Activated CD4-positive, alpha-beta T cell treated with anti-CD3 and anti-CD28 coated beads, Interleukin-2, amount 10 ng/mL, durations not matched to agents 7 days and 5 days (primary cell): ENCODE results near the gene CALD1. TPM values are rescaled to one million over a fixed set of nuclear protein-coding genes. Genes with fewer than 3 reads are reported as not detected.

ENCODE experiments used
- CTCF ChIA-PET: fragments of 350-600 bp; sonication (Branson Sonifier 250); formaldehyde crosslinking; loops from one replicate; lab custom pipeline; 2021; ENCODE audit warnings: antibody characterized with exemption; lab: Charles Lee
- POLR2A ChIA-PET: fragments of 350-600 bp; sonication (Branson Sonifier 250); formaldehyde crosslinking; loops from one replicate; lab custom pipeline; 2021; ENCODE audit warnings: antibody characterized with exemption; lab: Charles Lee
- DNase-seq: peaks from one replicate; pipeline ENCODE4 v3.0.0-alpha.2; 2020
- H3K27ac Mint-ChIP-seq: one replicate; pipeline ENCODE4 v1.8.0; 2021; ENCODE audit warnings: mild to moderate bottlenecking, moderate library complexity, mixed read lengths
- H3K27me3 Mint-ChIP-seq: one replicate; pipeline ENCODE4 v1.8.0; 2021; ENCODE audit warnings: mixed read lengths
- H3K36me3 Mint-ChIP-seq: one replicate; pipeline ENCODE4 v1.8.0; 2021; ENCODE audit warnings: low read depth, mixed read lengths
- H3K4me1 Mint-ChIP-seq: one replicate; pipeline ENCODE4 v1.8.0; 2021; ENCODE audit warnings: mixed read lengths
- H3K4me3 Mint-ChIP-seq: one replicate; pipeline ENCODE4 v1.8.0; 2021; ENCODE audit warnings: mild to moderate bottlenecking, moderate library complexity, mixed read lengths
- H3K9me3 Mint-ChIP-seq: one replicate; pipeline ENCODE4 v1.8.0; 2021; ENCODE audit warnings: mixed read lengths
- total RNA-seq, 2 experiments: library from RNA; stranded (reverse); gene quantifications; one replicate each; pipeline ENCODE4 v1.2.3, GENCODE V29; 2021

CALD1 gene
- total RNA-seq, 2 experiments from 2014 or later = 0.10 to 0.17 TPM

DNA sequence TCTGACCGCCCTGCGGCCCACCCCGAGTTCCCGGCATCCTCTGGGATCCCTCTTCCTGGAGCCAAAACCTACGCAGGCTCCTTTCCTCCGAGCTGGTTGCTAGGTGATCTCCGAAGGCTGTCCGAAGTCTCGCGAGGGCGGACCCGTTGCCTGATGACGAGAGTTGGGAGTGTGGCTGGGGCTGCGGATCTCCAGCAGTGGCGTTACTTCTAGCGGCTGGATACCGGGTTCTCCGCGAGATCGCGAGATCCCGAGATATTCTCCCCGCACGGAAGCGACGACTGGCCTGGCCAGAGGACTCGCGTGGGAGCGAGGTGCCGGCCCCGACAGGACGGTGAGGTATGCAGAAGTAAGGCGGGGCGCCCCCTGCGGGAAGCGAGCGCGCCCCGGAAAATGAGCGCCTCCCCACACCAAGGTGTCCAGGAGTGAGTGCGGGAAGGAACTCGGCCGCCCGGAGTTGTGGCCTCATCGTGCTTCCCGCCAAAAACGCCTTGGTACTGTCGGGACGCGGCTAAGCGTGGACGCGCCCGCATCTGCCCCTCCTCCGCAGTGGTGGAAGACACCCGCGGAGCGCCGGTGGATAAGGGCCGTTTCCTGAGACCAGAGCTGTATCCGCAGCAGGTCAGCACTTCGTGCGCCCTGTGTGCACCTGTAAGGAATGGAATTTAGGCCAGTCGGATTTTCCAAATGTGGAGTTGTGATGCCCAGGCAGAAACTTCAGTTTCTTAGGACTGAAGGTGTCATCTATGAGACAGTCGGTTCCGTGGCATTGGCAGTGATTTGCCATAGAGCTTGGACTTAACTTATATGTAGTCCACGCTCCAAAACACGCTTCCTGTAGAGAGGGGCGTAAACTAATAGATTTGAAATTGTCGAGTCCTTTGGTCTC lies 207.2 kb downstream of the CALD1 start, which contains the start of gene AGBL3:
Gene AGBL3 (plus strand): TSS at position 146 of the 889 bp plus-strand sequence. CDS start 1,426 bp downstream, outside the sequence.
- Mint-ChIP-seq H3K27me3 (no peaks in the 10 kb centered on the region), H3K9me3 (no peaks in the 10 kb centered on the region), H3K4me3 (peak within 1 kb of the TSS; percentile 91), H3K27ac (peak within 1 kb of the TSS; percentile 93), H3K36me3 (peaks cover 17% of the 10 kb centered on the region), H3K4me1 (peaks cover 36% of the 10 kb centered on the region)
- DNase-seq = peak; percentile 95
- ChIA-PET CTCF (interaction anchor here (0.5 to 2.6 kb wide), 19 partner anchors 9 to 1241 kb away, joined by 3 to 12 read pairs (median 3); no protein-coding TSS in a partner anchor), POLR2A (interaction anchor here (0.6 kb wide), 3 partner anchors 52 to 551 kb away, joined by 3 read pairs; partner anchors contain the start of gene BPGM)

DNA sequence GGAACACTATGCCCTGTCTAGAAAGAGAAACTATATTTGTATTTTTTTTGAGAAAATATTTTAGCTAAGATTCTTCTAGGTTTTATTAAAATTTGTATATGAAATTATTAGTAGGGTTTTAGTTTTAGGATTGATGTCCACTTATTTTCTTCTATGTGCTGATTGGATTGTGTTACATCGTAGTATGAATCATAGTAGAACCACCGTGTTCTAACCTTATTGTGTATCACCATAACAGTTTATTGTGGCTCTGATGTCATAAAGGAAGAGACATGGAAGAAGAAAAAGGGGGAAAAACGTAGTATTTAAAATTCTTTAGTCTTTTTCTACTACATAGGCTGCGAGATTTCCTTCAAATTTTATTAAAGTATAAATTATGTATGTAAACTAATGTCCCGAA lies 208.7 kb downstream of the CALD1 start:
- no peak overlapping the region for H3K27ac Mint-ChIP-seq
- no peak for DNase-seq
- CTCF ChIA-PET = interaction anchor here (0.6 to 1.4 kb wide), 6 partner anchors 13 to 302 kb away, joined by 3 to 4 read pairs (median 3); no protein-coding TSS in a partner anchor
- H3K4me3 Mint-ChIP-seq = no peak overlapping the region
- POLR2A ChIA-PET = no interaction called here
- no peaks in the 10 kb centered on the region for H3K27me3 Mint-ChIP-seq
- peaks cover 26% of the 10 kb centered on the region for H3K36me3 Mint-ChIP-seq
- H3K9me3 Mint-ChIP-seq = no peaks in the 10 kb centered on the region
- peaks cover 49% of the 10 kb centered on the region for H3K4me1 Mint-ChIP-seq

DNA sequence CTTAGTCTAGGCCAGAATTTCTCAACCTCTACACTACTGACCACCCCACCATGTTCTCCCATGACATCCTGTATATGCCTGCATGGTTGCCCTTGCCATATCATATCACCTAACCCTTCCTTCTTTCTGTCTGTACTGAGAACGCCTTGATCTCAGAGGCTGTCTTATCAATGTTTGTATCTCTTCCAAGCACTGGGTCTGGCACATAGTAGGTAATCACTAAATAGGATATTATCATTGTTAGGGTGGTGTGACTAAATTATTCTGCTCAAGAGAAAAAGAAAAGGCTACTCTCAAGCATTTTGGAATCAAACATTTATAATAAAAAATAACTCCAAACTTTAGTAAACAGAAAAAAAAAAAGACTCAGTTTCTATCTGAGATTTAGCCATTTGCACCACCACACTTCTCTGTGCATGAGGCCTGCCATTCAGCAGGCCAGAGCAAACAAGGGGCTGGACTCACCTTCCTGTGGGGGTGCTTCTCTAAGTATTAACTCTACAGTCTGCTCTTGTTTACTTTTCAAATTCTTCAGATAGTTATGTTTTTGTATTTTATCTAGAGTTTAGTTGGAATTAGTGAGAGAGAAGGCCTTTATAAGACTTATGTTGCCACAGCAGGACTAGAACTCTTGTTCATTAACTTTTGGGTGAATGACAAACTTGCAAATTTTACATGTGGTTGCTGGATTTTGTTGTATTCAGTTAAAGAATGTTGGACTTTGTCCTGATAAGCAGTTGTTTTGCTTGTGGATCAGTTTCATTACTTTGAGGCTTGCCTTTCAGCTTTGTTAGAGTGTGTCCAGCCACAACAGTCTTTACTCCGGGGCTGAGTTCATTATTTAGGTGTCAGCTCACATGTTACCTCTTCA lies 212.3 kb downstream of the CALD1 start:
- H3K36me3 Mint-ChIP-seq = peaks cover 47% of the 10 kb centered on the region
- H3K4me1 Mint-ChIP-seq = peaks cover 56% of the 10 kb centered on the region
- ChIA-PET POLR2A (no interaction called here), CTCF (interaction anchor here (1.3 kb wide), 1 partner anchor 179 kb away, joined by 5 read pairs; the partner anchor contains the start of gene CYREN)
- H3K9me3 Mint-ChIP-seq = no peaks in the 10 kb centered on the region
- no peaks in the 10 kb centered on the region for H3K27me3 Mint-ChIP-seq
- H3K27ac Mint-ChIP-seq = no peak overlapping the region
- no peak for DNase-seq
- no peak overlapping the region for H3K4me3 Mint-ChIP-seq

DNA sequence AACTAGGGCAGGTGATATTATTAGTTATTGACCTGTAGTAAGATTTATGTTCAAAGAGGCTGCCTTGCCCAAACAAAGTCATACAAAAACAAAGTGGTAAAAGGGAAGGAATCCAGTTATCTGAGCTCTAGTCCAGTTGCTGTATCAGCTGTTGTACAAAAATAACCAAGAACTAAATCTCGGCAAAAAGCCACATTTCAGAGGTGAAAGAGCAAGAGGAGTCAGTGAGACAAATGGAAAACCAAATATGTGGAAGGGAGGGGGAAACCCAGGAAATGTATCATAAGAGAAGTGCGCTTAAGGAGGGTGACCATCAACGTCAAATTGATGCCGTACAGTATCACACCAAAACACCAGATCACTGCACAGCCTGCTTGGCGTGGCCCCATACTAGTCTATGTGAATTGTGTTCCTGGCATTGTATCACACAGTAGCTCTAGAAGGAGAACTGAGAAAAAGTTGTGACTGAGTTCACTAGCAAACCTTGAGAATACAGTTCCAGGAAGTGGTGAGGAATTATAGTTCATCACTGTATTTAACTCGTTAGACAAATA lies 213.3 kb downstream of the CALD1 start:
- Mint-ChIP-seq H3K4me1 (peaks cover 49% of the 10 kb centered on the region), H3K9me3 (no peaks in the 10 kb centered on the region), H3K27ac (no peak overlapping the region), H3K4me3 (no peak overlapping the region), H3K27me3 (no peaks in the 10 kb centered on the region), H3K36me3 (peaks cover 47% of the 10 kb centered on the region)
- POLR2A ChIA-PET = no interaction called here
- CTCF ChIA-PET = interaction anchor here (1.3 kb wide), 1 partner anchor 178 kb away, joined by 5 read pairs; the partner anchor contains the start of gene CYREN
- DNase-seq = no peak

DNA sequence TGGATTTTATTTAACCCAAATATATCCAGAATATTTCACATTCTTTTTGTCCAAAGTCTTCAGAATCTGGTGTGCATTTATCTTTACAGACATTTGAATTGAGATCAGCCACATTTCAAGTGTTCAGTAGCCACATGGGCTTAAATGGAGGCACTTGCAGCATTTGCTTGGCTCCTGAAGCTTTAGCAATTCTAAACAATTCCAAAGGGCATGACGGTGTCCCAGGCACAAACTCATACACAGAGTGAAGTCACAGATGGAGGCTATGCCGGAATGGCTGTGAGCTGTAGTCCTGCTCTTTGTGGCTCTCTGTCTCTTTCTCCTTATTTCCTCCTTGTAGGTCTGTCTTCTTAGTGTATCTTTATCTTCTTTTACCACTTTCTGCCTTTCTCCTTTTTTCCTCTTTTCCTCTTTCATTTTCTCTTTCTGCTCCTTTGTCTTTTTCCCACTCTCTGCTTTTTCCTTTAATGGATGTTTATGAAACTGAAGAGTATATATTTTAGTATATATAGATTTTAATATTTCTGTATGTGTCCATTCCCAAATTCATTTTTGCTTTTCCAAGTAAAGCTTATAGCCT lies 214.5 kb downstream of the CALD1 start:
- Mint-ChIP-seq H3K4me3 (no peak overlapping the region), H3K27me3 (no peaks in the 10 kb centered on the region), H3K36me3 (peaks cover 46% of the 10 kb centered on the region), H3K4me1 (peaks cover 46% of the 10 kb centered on the region), H3K9me3 (no peaks in the 10 kb centered on the region), H3K27ac (no peak overlapping the region)
- DNase-seq = no peak
- ChIA-PET POLR2A (no interaction called here), CTCF (interaction anchor here (0.6 kb wide), 1 partner anchor 175 kb away, joined by 3 read pairs; no protein-coding TSS in a partner anchor)

DNA sequence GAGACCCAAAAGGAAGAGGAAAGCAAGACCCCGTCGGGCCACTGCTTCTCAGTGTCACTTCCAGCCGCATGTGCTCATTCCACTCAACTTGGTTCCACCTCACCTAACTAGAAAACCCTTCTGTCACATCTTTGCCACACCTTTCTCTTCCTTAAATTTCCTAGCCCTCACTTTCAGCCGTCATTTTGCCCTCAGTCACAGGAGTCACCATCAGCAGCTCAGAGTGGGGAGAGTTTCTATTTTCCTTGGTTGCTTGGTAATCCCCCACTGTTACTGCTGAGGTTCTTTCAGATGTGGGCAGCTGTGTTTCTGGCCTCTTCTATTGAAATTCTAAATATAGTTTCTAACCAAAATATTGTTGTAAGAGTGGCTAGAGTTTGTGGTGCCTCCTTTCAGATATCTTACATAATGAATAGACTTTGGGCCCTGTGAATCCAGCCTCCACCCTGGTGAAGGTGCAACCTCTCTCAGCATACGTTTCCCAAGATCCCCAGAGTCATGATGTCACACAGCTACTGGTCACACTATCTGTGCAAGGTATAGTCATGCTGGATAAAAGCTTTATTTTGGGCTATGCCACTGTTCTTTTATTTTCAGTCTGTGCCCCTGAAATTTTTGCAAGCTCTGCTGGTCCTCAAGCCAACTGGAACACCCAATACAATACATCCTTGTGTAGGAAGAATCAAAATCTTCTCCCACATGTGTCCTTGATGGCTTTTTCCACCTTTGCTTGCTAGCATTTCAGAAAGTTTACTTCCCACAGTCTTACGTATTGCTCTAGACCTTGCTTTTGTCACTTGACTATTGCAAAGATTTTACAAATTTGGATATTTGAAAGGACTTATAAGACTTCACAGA lies 216.0 kb downstream of the CALD1 start:
- ChIA-PET POLR2A (no interaction called here), CTCF (interaction anchor here (1.7 kb wide), 1 partner anchor 9 kb away, joined by 12 read pairs; the partner anchor contains the start of gene AGBL3)
- H3K9me3 Mint-ChIP-seq = no peaks in the 10 kb centered on the region
- peak overlapping the region; percentile 38 for H3K27ac Mint-ChIP-seq
- peaks cover 38% of the 10 kb centered on the region for H3K4me1 Mint-ChIP-seq
- no peaks in the 10 kb centered on the region for H3K27me3 Mint-ChIP-seq
- DNase-seq = peak; percentile 7
- H3K4me3 Mint-ChIP-seq = no peak overlapping the region
- peaks cover 39% of the 10 kb centered on the region for H3K36me3 Mint-ChIP-seq

DNA sequence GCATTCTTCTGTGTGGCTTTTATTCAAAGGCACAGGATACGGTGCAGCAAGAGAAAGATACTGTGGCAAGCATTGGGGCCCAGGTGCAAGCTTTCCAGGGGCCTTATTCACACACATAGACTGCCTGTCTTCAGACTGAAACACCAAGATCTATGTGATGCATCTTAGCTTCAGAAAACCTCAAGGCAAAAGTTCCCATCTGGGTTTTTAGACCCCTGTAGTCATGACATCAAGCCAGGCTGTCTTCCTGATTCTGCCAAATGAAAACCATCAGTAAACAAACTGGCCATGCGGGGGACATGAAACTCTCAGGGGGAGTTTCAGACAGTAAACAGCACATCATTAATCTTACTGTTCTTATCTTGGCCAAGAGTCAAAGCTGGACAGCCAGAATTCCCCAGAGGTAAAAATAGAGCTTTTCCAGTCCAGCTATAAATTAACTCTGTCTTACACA lies 216.7 kb downstream of the CALD1 start:
- no peak overlapping the region for H3K4me3 Mint-ChIP-seq
- POLR2A ChIA-PET = no interaction called here
- no peaks in the 10 kb centered on the region for H3K27me3 Mint-ChIP-seq
- peak overlapping the region; percentile 38 for H3K27ac Mint-ChIP-seq
- peaks cover 35% of the 10 kb centered on the region for H3K36me3 Mint-ChIP-seq
- CTCF ChIA-PET = interaction anchor here (1.7 kb wide), 1 partner anchor 9 kb away, joined by 12 read pairs; the partner anchor contains the start of gene AGBL3
- peaks cover 35% of the 10 kb centered on the region for H3K4me1 Mint-ChIP-seq
- no peak for DNase-seq
- H3K9me3 Mint-ChIP-seq = no peaks in the 10 kb centered on the region

DNA sequence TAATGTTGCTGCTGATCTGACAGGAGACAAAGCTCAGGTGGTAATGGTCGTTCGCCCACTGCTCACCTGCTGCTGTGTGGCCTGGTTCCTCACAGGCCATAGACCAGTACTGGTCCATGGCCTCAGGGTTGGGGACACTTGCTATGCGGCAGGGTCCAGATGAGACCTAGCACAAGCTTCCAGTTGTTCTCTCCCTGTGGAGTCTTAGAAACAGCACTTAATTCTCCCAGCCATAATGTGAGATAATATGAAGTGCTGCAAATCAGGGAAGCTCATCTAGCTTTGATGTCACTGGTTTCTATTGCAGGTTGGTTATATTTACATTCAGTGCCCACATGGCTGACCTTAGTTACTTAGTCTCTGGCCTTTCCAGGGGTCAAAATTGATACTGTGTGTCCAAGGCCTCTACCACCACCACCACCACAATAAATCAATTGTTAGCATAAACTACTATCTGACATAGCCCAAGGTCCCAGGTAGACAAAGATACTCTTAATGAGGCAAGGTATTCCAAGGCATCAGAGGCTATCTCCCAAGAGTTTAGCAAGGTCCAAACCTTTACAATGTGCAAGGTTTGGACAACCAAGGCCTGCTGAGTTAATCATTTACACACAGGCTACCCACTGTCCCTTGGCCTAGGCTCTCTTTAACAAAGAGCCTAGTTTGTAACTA lies 217.9 kb downstream of the CALD1 start:
- DNase-seq = no peak
- H3K4me1 Mint-ChIP-seq = peaks cover 24% of the 10 kb centered on the region
- no peak overlapping the region for H3K4me3 Mint-ChIP-seq
- H3K36me3 Mint-ChIP-seq = peaks cover 28% of the 10 kb centered on the region
- POLR2A ChIA-PET = no interaction called here
- CTCF ChIA-PET = interaction anchor here (0.6 kb wide), 1 partner anchor 102 kb away, joined by 3 read pairs; no protein-coding TSS in a partner anchor
- H3K27ac Mint-ChIP-seq = no peak overlapping the region
- H3K9me3 Mint-ChIP-seq = peaks cover 5% of the 10 kb centered on the region
- no peaks in the 10 kb centered on the region for H3K27me3 Mint-ChIP-seq

DNA sequence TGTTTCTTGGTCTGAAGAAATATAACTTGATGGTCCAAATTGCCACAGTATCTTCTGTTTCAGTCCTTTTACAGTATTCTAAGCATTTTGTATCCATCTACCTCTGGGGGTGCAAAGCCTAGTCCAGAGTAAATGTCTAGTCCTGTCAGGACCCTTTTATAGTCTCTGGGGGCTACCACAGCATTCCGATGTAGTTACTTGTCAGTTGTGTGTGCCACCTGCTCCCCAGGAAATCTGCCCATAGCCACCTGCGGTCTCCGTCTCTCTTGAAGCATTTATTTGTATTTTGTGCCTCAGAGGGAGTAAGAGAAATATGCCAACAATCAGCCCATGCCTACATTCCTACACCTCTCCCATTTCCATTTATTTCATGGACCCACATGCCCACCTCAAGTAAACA lies 219.7 kb downstream of the CALD1 start:
- Mint-ChIP-seq H3K4me1 (peaks cover 16% of the 10 kb centered on the region), H3K36me3 (peaks cover 17% of the 10 kb centered on the region), H3K27ac (no peak overlapping the region), H3K27me3 (no peaks in the 10 kb centered on the region), H3K9me3 (peaks cover 5% of the 10 kb centered on the region), H3K4me3 (no peak overlapping the region)
- CTCF ChIA-PET = no interaction called here
- POLR2A ChIA-PET = no interaction called here
- no peak for DNase-seq

DNA sequence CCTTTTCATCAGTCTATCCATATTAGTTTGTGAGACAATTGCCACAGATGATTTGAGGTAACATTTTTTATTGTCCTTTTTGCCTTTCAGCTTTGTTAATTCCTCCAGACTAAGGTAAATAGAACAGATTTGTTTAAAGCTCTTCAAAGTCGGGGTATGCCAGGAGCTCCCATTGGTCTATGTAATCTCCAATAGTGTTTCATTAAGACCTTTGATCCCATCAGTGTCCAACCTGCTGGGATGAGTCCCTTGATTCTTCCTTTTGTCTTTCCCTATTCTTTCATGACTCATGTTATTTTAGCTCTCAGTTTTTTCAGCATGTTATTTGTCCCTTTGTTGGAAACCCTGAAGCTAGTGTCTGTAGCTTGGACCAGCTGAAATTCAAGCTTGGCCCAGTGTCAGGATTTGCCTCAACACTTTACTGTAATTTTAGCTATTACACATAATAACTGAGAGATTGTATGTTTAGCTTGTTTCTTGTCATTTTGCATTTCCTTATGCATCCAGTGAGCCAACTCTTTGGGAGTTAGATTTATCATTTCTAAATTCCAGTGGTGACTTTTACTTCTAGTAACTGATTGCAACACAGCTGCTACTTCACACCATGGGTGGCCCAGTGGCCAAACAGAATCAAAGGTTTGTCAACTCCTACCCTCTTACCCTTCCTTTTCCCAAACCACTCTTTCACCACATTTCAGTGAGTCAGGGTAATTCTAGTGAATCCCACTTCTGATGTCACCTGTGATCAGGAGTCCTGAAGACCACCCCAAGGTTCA lies 222.1 kb downstream of the CALD1 start:
- no peak overlapping the region for H3K27ac Mint-ChIP-seq
- POLR2A ChIA-PET = no interaction called here
- CTCF ChIA-PET = interaction anchor here (1.5 to 2.0 kb wide), 2 partner anchors 13 to 19 kb away, joined by 4 to 6 read pairs; no protein-coding TSS in a partner anchor

More for the DNA sequence above, 222.1 kb downstream of the CALD1 start:
- H3K4me1 Mint-ChIP-seq = no peaks in the 10 kb centered on the region
- H3K27me3 Mint-ChIP-seq = no peaks in the 10 kb centered on the region
- no peak overlapping the region for H3K4me3 Mint-ChIP-seq
- H3K36me3 Mint-ChIP-seq = peaks cover 3% of the 10 kb centered on the region
- no peak for DNase-seq
- peaks cover 5% of the 10 kb centered on the region for H3K9me3 Mint-ChIP-seq
